GM12801 (cell line): ENCODE results near the gene SPTY2D1.

ENCODE experiments used
- CTCF ChIP-seq: IDR thresholded peaks from one replicate; pipeline ENCODE4 v1.5.1; 2011; ENCODE audit warnings: control low read depth; ENCODE audit not compliant: insufficient read length; ENCODE audit errors: extremely low read depth

The SPTY2D1 gene

GRCh38 chr11:18608376-18608775 is 25.8 kb downstream of the SPTY2D1 start:
- TF ChIP-seq CTCF: no peak

- TF ChIP-seq CTCF: no peak
Measured at GRCh38 chr11:18600915-18601569, 33.1 kb downstream of the SPTY2D1 start.

GRCh38 chr11:18599739-18600230 is 34.4 kb downstream of the SPTY2D1 start, which contains the start of gene MISFA:
TSS of gene MISFA (plus strand) at chr11:18599789. CDS start at chr11:18599929, 140 bp downstream.
- no peak for TF ChIP-seq CTCF

- no peak for TF ChIP-seq CTCF
Measured at GRCh38 chr11:18594999-18595749, 39.0 kb downstream of the SPTY2D1 start.

GRCh38 chr11:18590571-18590970 is 43.6 kb downstream of the SPTY2D1 start:
- no peak for TF ChIP-seq CTCF

GRCh38 chr11:18588297-18589252 is 45.6 kb downstream of the SPTY2D1 start, which contains the start of gene UEVLD:
TSS of gene UEVLD (minus strand) at chr11:18588734. CDS start at chr11:18588654, 80 bp downstream.
- TF ChIP-seq CTCF: no peak
